ENCODE results near the gene KRT28. TPM values are rescaled to one million over a fixed set of nuclear protein-coding genes. Genes with fewer than 3 reads are reported as not detected.

KRT28 gene
- total and polyA plus RNA-seq, 2 of the 13 experiments (the other 11 are each of a cell fraction or from before 2014, with no cell fraction given): not detected

DNA sequence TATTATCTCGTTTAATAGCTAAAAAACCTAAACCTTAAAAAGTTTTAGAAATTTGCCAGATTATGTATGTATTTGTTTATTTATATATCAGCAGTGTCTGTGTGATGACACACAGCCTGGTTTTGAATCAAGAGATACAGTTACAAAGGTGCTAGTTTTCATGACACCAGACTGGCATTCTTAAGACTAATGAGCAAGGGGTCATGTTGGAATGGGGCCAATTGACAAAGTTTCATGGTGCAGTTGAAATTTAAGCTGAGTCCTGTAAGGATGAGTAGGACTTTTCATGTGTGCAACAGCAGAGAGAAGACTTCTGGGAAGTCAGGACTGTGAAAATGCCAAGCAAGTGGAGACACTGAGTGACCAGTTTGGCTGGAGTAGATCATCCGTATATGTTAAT lies 25.8 kb upstream of the KRT28 start:
- Histone ChIP-seq H3K4me3 (replicated peaks in 1 of 3; ENCODE audit: insufficient read depth in 1 of 3, low read depth in 2 of 3, low read length in 3 of 3) (no peak overlapping the region), H3K36me3 (replicated peaks in 1 of 2; ENCODE audit: control insufficient read depth in 1 of 2, insufficient read depth in 2 of 2, low read length in 2 of 2) (peaks cover 0 to 6% of the 10 kb centered on the region in 2 experiments; a peak in 2 of 5 replicates), H3K27me3 (ENCODE audit: control insufficient read depth in 1 of 2, insufficient read depth in 2 of 2, low read length in 2 of 2) (no peaks in the 10 kb centered on the region), H3K4me1 (ENCODE audit: insufficient read depth, low read length) (peaks cover 4% of the 10 kb centered on the region), H3K9ac (ENCODE audit: insufficient read depth, low read depth, low read length) (no peak overlapping the region), H2AFZ (ENCODE audit: low read length) (no peak overlapping the region), H3K27ac (ENCODE audit: extremely low read length, insufficient read depth, low read length) (no peak overlapping the region), H3K9me3 (ENCODE audit: low read length) (no peaks in the 10 kb centered on the region), H3K79me2 (ENCODE audit: insufficient read depth, low read length) (peaks cover 14% of the 10 kb centered on the region), H3K4me2 (ENCODE audit: low read depth, low read length) (no peak overlapping the region), H4K20me1 (ENCODE audit: insufficient read depth, low read length) (no peaks in the 10 kb centered on the region)
- TF ChIP-seq POGZ (CRISPR knock-in tag; IDR thresholded peaks at IDR 0.05) (no peak), GTF3A (CRISPR knock-in tag; conservative IDR thresholded peaks at IDR 0.05) (no peak), HMGA1 (CRISPR knock-in tag; conservative IDR thresholded peaks at IDR 0.05) (no peak), ZNF337 (CRISPR knock-in tag; IDR thresholded peaks at IDR 0.05; ENCODE audit: borderline replicate concordance, low read depth) (no peak), ZNF619 (CRISPR knock-in tag; IDR thresholded peaks at IDR 0.05) (no peak), MIER3 (CRISPR knock-in tag; IDR thresholded peaks at IDR 0.05; ENCODE audit: borderline replicate concordance) (no peak), ZFX (CRISPR knock-in tag; IDR thresholded peaks at IDR 0.05; ENCODE audit: low read depth) (no peak), HMG20A (CRISPR knock-in tag; IDR thresholded peaks at IDR 0.05; ENCODE audit: borderline replicate concordance) (no peak), PPARG (CRISPR knock-in tag; conservative IDR thresholded peaks at IDR 0.05) (no peak)
- ATAC-seq (no peak), DNase-seq (ENCODE audit: low spot score) (no peak), FAIRE-seq (no peak)
- in situ Hi-C loops (cut with HindIII; ENCODE audit: extremely low pct_ligation_motif_present, low pct_unique_long_range_greater_than_20kb) (no loop called here), intact Hi-C loops (cut with micrococcal nuclease; ENCODE audit: unreplicated experiment) (no loop called here)
- ChIA-PET CTCF (ENCODE audit: low intra/inter-chr PET ratio, low total read pairs) (no interaction called here), POLR2A (no interaction called here)
- BruUV-seq (replicated peaks): no TSS peak
- 97% methylated on average over 2 of the region's 2 CpGs for WGBS (ENCODE audit: low lambda C conversion rate)

DNA sequence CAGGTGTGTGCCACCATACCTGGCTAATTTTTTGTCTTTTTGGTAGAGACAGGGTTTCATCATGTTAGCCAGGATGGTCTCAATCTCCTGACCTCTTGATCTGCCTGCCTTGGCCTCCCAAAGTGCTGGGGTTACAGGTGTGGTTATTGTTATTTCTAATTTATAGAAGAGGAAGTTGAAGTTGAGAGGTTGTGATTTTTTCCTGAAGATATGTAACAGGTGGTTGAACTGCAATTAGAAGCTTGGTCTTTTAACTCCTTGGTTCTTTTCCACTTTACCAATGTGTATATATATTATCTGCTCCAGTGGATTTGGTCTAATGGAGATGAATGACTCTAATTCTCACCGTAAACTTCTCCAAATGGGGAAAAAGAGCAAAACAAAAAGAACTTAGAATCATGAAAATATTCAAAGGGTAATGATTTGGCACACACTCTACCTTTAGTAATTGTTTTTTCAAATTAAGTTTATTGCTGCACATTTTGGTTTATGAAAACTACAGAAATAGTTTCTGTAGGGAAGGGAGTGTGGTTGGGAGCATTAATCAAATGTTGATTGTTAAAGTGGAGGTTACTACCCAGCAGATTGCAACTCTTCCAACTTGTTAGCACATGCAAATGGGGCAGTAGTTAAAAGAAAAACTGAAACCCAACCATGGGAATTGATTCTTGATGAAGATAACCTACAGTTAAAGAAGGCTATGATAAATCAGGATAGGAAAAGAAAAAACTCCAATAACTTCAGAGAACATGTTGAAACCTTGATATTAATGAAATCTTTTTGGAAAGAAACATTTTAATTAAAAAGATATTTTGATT lies 24.5 kb upstream of the KRT28 start:
- no peaks in the 10 kb centered on the region for H3K9me3 ChIP-seq (ENCODE audit: low read length)
- ChIA-PET CTCF (ENCODE audit: low intra/inter-chr PET ratio, low total read pairs) (no interaction called here), POLR2A (no interaction called here)
- no peak overlapping the region for H3K4me3 ChIP-seq (replicated peaks in 1 of 3; ENCODE audit: insufficient read depth in 1 of 3, low read depth in 2 of 3, low read length in 3 of 3)
- FAIRE-seq (no peak), DNase-seq (ENCODE audit: low spot score) (no peak), ATAC-seq (no peak)
- BruUV-seq (replicated peaks): no TSS peak
- peaks cover 0 to 6% of the 10 kb centered on the region in 2 experiments; a peak in 2 of 5 replicates for H3K36me3 ChIP-seq (replicated peaks in 1 of 2; ENCODE audit: control insufficient read depth in 1 of 2, insufficient read depth in 2 of 2, low read length in 2 of 2)
- peaks cover 14% of the 10 kb centered on the region for H3K4me1 ChIP-seq (ENCODE audit: insufficient read depth, low read length)
- H3K27me3 ChIP-seq (ENCODE audit: control insufficient read depth in 1 of 2, insufficient read depth in 2 of 2, low read length in 2 of 2): no peaks in the 10 kb centered on the region; a peak in 1 of 5 replicates
- no peak overlapping the region for H3K4me2 ChIP-seq (ENCODE audit: low read depth, low read length)
- H2AFZ ChIP-seq (ENCODE audit: low read length): no peak overlapping the region
- H3K9ac ChIP-seq (ENCODE audit: insufficient read depth, low read depth, low read length): no peak overlapping the region
- in situ Hi-C loops (cut with HindIII; ENCODE audit: extremely low pct_ligation_motif_present, low pct_unique_long_range_greater_than_20kb) (no loop called here), intact Hi-C loops (cut with micrococcal nuclease; ENCODE audit: unreplicated experiment) (no loop called here)
- 98% methylated on average over 1 of the region's 1 CpG for WGBS (ENCODE audit: low lambda C conversion rate)
- H3K27ac ChIP-seq (ENCODE audit: extremely low read length, insufficient read depth, low read length): no peak overlapping the region
- H3K79me2 ChIP-seq (ENCODE audit: insufficient read depth, low read length): peaks cover 25% of the 10 kb centered on the region
- no peaks in the 10 kb centered on the region for H4K20me1 ChIP-seq (ENCODE audit: insufficient read depth, low read length)
- TF ChIP-seq RARA (CRISPR knock-in tag; IDR thresholded peaks at IDR 0.05) (no peak), BCL6 (CRISPR knock-in tag; IDR thresholded peaks at IDR 0.05) (no peak), ZNF891 (CRISPR knock-in tag; IDR thresholded peaks at IDR 0.05) (no peak), MZF1 (CRISPR knock-in tag; IDR thresholded peaks at IDR 0.05; ENCODE audit: borderline replicate concordance) (no peak), ZNF143 (CRISPR knock-in tag; IDR thresholded peaks at IDR 0.05) (no peak)
- TF ChIP-seq, protein P1, sequence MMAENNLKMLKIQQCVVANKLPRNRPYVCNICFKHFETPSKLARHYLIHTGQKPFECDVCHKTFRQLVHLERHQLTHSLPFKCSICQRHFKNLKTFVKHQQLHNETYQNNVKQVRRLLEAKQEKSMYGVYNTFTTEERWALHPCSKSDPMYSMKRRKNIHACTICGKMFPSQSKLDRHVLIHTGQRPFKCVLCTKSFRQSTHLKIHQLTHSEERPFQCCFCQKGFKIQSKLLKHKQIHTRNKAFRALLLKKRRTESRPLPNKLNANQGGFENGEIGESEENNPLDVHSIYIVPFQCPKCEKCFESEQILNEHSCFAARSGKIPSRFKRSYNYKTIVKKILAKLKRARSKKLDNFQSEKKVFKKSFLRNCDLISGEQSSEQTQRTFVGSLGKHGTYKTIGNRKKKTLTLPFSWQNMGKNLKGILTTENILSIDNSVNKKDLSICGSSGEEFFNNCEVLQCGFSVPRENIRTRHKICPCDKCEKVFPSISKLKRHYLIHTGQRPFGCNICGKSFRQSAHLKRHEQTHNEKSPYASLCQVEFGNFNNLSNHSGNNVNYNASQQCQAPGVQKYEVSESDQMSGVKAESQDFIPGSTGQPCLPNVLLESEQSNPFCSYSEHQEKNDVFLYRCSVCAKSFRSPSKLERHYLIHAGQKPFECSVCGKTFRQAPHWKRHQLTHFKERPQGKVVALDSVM (CRISPR knock-in tag; IDR thresholded peaks at IDR 0.05): no peak
